Measurements from ENCODE around the gene CRTC3. TPM values are rescaled to one million over a fixed set of nuclear protein-coding genes. Genes with fewer than 3 reads are reported as not detected.
"Not testable (repeated sequence)": the region's sequence is repeated elsewhere in the genome, so short reads cannot be mapped to it uniquely, and the experiment has no call there.

CRTC3 gene
- total RNA-seq, 1 experiment from 2014 or later: 17.5 TPM

- intact Hi-C loops (cut with micrococcal nuclease; ENCODE audit: unreplicated experiment): no loop called here
- no peaks in the 10 kb centered on the region for H3K4me1 Mint-ChIP-seq (ENCODE audit: low read depth, unreplicated experiment)
- no peak overlapping the region for H3K4me3 Mint-ChIP-seq (ENCODE audit: low read depth, unreplicated experiment)
- H3K36me3 Mint-ChIP-seq (ENCODE audit: insufficient read depth, unreplicated experiment): peaks cover 8% of the 10 kb centered on the region
- H3K27ac Mint-ChIP-seq (ENCODE audit: unreplicated experiment): no peak overlapping the region
- DNase-seq: no peak
- H3K9me3 Mint-ChIP-seq (ENCODE audit: low read depth, unreplicated experiment): no peaks in the 10 kb centered on the region
- TF ChIP-seq CTCF (IDR thresholded peaks at IDR 0.05; ENCODE audit: unreplicated experiment): no peak
- H3K27me3 Mint-ChIP-seq (ENCODE audit: unreplicated experiment): no peaks in the 10 kb centered on the region
- no TSS peak for BruUV-seq (replicated peaks)
- CTCF ChIA-PET: interaction anchor here (0.7 to 1.5 kb wide), 2 partner anchors 10 to 221 kb away, joined by 4 read pairs; no protein-coding TSS in a partner anchor
Measured at GRCh38 chr15:90512276-90512675, 17.4 kb upstream of the CRTC3 start.

- Mint-ChIP-seq H3K9me3 (ENCODE audit: low read depth, unreplicated experiment) (no peaks in the 10 kb centered on the region), H3K4me3 (ENCODE audit: low read depth, unreplicated experiment) (no peak overlapping the region), H3K27ac (ENCODE audit: unreplicated experiment) (no peak overlapping the region), H3K27me3 (ENCODE audit: unreplicated experiment) (no peaks in the 10 kb centered on the region), H3K4me1 (ENCODE audit: low read depth, unreplicated experiment) (no peaks in the 10 kb centered on the region), H3K36me3 (ENCODE audit: insufficient read depth, unreplicated experiment) (peaks cover under 1% of the 10 kb centered on the region)
- no peak for DNase-seq
- intact Hi-C loops (cut with micrococcal nuclease; ENCODE audit: unreplicated experiment): no loop called here
- CTCF ChIA-PET: interaction anchor here (1.5 kb wide), 1 partner anchor 9 kb away, joined by 4 read pairs; no protein-coding TSS in a partner anchor
- TF ChIP-seq CTCF (IDR thresholded peaks at IDR 0.05; ENCODE audit: unreplicated experiment): no peak
- BruUV-seq (replicated peaks): no TSS peak
Measured at GRCh38 chr15:90512981-90513380, 16.7 kb upstream of the CRTC3 start.

GRCh38 chr15:90513448-90513847 lies 16.3 kb upstream of the CRTC3 start:
- Mint-ChIP-seq H3K36me3 (ENCODE audit: insufficient read depth, unreplicated experiment) (no peaks in the 10 kb centered on the region), H3K27ac (ENCODE audit: unreplicated experiment) (no peak overlapping the region), H3K9me3 (ENCODE audit: low read depth, unreplicated experiment) (no peaks in the 10 kb centered on the region), H3K4me3 (ENCODE audit: low read depth, unreplicated experiment) (no peak overlapping the region), H3K4me1 (ENCODE audit: low read depth, unreplicated experiment) (no peaks in the 10 kb centered on the region), H3K27me3 (ENCODE audit: unreplicated experiment) (no peaks in the 10 kb centered on the region)
- TF ChIP-seq CTCF (IDR thresholded peaks at IDR 0.05; ENCODE audit: unreplicated experiment): no peak
- no TSS peak for BruUV-seq (replicated peaks)
- no peak for DNase-seq
- CTCF ChIA-PET: interaction anchor here (0.6 to 1.5 kb wide), 3 partner anchors 9 to 262 kb away, joined by 3 to 4 read pairs (median 4); no protein-coding TSS in a partner anchor
- intact Hi-C loops (cut with micrococcal nuclease; ENCODE audit: unreplicated experiment): no loop called here

- H3K27me3 Mint-ChIP-seq (ENCODE audit: unreplicated experiment); H3K27ac Mint-ChIP-seq (ENCODE audit: unreplicated experiment); H3K4me1 Mint-ChIP-seq (ENCODE audit: low read depth, unreplicated experiment); DNase-seq; H3K9me3 Mint-ChIP-seq (ENCODE audit: low read depth, unreplicated experiment); BruUV-seq (replicated peaks); intact Hi-C loops (cut with micrococcal nuclease; ENCODE audit: unreplicated experiment); H3K36me3 Mint-ChIP-seq (ENCODE audit: insufficient read depth, unreplicated experiment); H3K4me3 Mint-ChIP-seq (ENCODE audit: low read depth, unreplicated experiment): not testable (repeated sequence)
- CTCF ChIA-PET: interaction anchor here (0.6 to 1.1 kb wide), 2 partner anchors 15 to 262 kb away, joined by 3 to 4 read pairs; no protein-coding TSS in a partner anchor
Measured at GRCh38 chr15:90513893-90514292, 15.8 kb upstream of the CRTC3 start.

GRCh38 chr15:90519688-90520087 lies 10.0 kb upstream of the CRTC3 start:
- Mint-ChIP-seq H3K4me3 (ENCODE audit: low read depth, unreplicated experiment) (no peak overlapping the region), H3K9me3 (ENCODE audit: low read depth, unreplicated experiment) (no peaks in the 10 kb centered on the region), H3K4me1 (ENCODE audit: low read depth, unreplicated experiment) (no peaks in the 10 kb centered on the region), H3K36me3 (ENCODE audit: insufficient read depth, unreplicated experiment) (no peaks in the 10 kb centered on the region), H3K27ac (ENCODE audit: unreplicated experiment) (no peak overlapping the region), H3K27me3 (ENCODE audit: unreplicated experiment) (no peaks in the 10 kb centered on the region)
- CTCF ChIA-PET: interaction anchor here (0.6 kb wide), 1 partner anchor 316 kb away, joined by 5 read pairs; no protein-coding TSS in a partner anchor
- BruUV-seq (replicated peaks): no TSS peak
- DNase-seq: no peak
- intact Hi-C loops (cut with micrococcal nuclease; ENCODE audit: unreplicated experiment): no loop called here
- TF ChIP-seq CTCF (IDR thresholded peaks at IDR 0.05; ENCODE audit: unreplicated experiment): no peak

Data from Calu3 (cell line).